Activated gamma-delta T cell (primary cell): ENCODE results near the gene IL26.

Experiments used
- DNase-seq: peaks from one replicate; lab custom pipeline; 2025; lab: John Stamatoyannopoulos, UW

Gene IL26

GRCh38 chr12:68156636-68157035 is 69.0 kb downstream of the IL26 start:
- no peak for DNase-seq

DNA sequence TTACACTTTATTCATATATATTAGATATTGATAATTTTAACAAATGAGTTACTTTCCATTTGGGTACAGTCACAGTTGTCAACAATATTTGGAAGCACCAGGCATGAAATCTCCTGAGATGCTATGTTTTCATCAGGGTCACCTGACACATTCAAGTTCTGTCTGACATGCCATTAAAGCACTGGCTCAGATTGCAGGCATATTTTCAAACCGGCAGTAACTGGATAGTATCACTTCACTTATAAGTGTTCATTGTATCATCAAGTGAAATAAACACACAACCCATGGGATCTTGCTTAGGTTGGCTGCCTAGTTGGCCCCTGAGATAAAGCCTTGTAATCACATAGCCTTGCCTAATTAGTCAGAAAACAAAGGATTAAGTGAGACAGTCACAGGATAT is 70.8 kb downstream of the IL26 start:
- DNase-seq = no peak
